GM19238 (cell line): ENCODE results near the gene NAT16.

Experiments
- DNase-seq: peaks from one replicate; pipeline ENCODE4 v3.0.0; 2011; ENCODE audit warnings: low spot score; ENCODE audit not compliant: insufficient read length

Gene NAT16

DNA sequence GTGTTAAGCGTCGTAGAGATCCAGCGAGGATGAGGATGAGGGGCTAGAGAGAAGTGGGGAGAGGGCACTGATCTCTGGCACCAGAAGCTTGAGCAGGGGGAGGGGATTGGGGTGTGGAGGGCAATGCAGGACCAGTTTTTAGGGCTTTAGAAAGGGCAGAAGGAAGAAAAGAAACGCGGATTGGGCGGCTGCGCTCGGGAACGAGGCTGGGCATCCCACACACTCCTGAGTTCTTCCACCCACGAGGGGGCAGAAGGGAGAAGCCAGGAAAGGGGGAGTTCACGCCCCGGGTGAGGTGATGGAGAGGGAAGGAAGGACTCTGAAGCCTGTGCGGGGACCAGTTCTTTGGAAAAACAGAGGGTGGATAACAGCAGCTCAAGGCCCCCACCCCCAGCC lies 8.7 kb downstream of the NAT16 start:
- DNase-seq: no peak

DNA sequence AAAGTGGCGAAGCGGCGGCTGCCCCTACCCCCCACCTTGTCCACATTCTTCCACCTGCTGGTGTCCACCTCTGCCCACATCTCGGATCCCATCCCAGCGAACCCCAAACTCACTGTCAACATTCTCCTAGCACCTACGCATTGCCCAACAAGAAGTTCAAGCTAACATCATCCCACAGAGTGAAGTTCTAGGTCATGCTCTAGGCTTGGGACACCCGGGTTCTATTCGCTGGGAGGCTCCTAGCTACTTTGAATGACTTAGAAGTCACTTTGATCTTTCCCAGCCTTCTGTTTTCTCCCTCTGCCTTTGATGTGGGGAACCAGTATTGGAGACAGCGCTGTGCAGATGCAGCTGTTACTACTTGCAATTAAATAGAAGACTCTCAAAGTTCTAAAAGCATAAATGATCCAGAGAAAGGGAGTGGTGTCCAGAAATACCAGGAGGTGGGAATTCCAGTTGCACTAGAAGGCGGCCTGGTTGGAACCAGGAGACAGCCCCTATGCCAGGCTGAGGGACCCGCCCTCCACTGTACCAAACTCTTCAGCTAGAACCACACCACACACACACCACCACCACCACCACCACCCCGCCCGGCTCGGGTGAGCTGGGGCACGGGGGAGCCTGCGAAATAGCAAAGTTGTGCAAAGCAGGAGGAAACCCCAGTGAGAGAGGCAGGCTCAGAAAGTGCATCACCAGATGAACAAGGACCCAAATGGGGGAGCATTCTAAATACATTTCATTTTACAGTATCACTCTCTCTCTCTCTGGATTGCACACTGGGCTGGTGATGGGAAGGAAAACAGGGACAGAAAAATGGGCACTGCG lies 9.3 kb downstream of the NAT16 start:
- DNase-seq: no peak

GRCh38 chr7:101169838-101170551 lies 10.1 kb downstream of the NAT16 start:
- peak; percentile 76 for DNase-seq

DNA sequence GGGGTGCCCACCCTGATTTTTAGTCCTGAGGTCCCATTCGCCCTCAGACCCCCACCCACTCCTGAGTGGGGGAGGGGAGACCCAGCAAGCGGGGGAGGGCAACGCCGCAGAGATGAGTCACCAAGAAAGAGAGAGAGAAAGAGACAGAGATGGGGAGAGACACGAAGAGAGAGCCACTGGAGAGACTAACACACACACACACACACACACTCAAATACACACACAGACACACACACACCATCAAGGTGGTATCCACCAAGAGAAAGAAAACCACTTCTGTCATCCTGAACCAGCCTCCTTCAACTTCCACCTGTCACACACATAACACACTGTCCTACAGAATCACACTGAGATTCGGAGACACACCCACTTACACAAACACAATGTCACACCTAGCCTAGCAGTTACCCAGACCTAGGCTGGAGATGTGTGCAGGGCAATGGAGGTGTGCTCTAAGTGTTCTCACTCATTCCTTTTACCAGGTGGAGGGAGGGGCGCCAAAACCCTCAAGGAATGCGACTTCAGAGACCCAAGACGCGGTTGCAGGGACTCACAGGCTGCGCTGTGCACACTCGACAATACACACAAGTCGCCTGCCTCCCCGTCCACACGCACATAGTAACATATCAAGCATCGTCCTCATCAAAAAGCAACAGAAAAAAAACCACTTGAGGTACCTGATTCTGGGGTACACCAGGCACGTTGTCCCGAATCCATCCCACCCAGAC lies 10.8 kb downstream of the NAT16 start:
- no peak for DNase-seq

DNA sequence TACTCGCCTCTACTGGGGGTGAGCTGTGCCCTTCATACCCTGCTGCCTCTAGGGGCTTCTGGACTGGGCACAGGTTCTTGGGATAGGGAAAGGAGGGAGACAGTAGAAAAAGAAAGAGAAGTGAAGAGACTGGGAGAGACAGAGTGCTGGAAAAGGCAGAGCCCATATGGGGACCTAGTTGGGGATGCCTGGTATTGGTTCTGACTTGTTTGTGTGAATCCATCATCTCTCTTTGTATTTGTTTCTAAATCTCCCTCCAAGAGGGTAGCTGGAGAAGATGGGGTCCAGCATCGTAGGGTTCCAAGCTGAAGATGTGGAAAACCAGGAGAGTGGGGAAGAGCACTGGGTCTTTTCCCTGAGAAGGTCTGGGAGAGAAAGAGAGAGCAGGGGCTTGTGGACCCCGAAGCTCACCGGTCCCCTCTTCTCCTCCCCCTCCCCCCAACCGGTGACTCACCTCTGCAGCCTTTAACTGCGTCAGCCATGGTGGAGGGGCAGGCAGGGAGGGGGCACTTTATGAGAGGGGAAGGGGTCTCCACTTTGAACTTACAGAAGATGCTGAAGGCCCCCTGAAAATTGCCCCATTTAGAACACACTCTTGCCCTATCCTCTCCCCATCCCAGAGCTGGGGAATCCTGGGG lies 11.6 kb downstream of the NAT16 start:
- DNase-seq: no peak

DNA sequence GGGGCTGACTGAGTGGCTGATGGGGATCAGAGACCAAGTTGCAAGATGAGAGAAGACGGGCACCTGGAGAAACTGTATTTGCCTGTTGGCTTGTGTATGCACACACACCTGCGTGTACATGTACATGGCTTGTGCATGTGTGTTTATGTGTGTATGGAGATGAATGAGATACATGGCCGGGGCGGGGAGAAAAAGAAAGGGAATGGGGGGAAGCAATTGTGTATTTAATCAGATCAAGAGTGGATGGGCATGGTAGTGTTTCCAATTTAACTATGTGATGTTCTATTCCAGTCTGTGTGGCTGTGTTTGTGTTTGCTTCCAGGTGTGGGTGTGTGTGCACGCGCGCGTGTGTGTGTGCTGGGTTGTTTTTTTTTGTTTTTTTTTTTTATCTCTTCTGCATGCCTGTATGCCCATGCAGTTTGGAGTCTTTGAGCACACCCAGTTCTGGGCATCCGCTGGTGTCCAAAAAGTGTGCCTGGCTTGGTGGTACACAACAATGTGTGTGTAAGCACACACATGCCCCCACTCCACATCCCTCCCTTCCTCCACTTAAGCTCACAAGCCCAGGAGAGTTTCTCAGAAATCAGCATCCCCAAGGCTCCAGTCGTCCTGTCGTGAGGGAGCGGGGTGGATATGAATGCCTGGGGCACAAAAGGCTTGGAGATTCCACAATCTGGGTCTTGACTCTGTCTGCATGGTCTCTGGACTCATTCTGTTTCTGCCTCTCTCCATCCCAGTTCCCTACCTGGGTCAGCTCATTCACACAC lies 12.3 kb downstream of the NAT16 start:
- no peak for DNase-seq

GRCh38 chr7:101166909-101167644 lies 13.0 kb downstream of the NAT16 start:
- no peak for DNase-seq

- no peak for DNase-seq
These were observed 13.5 kb downstream of the NAT16 start for GRCh38 chr7:101166648-101166908.

DNA sequence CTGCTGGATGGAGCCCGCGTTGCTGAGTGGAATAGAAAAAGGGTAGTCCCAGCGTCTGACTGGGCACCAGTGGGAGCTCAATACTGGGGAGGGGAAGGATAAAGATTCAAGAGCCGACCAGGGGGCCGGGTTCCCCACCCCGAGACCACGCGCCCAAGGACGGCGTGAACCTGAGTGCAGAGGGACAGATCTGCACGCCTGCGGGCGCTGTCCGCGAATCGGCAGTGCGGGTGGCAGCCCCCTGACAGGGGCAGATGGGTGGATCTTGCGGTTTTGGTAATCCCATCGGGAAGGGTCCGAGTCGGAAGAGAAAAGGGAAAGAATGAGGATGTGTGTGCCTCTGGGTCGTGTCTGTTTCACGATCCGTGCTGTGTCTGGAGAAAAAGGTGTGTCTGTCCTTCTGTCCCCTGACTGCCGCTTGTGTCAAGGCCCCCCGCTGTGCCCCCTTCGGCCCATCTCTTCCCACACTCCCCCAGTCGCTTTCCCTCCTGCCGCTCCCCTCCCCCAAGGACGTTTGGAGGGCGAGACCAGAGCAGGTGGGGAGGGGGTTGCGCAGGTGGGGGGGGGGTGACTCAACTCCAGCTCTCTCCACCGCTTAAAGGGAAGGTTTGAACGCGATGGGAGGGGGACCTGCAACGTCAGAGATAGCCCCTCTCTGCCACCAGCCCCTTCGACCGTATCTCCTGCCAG lies 14.0 kb downstream of the NAT16 start:
- no peak for DNase-seq

GRCh38 chr7:101165075-101165957 lies 14.8 kb downstream of the NAT16 start, which contains the start of gene VGF:
Gene VGF, minus strand, starts transcription at chr7:101165569. Its CDS starts 726 bp downstream, at chr7:101164843.
- DNase-seq: peak; percentile 90

DNA sequence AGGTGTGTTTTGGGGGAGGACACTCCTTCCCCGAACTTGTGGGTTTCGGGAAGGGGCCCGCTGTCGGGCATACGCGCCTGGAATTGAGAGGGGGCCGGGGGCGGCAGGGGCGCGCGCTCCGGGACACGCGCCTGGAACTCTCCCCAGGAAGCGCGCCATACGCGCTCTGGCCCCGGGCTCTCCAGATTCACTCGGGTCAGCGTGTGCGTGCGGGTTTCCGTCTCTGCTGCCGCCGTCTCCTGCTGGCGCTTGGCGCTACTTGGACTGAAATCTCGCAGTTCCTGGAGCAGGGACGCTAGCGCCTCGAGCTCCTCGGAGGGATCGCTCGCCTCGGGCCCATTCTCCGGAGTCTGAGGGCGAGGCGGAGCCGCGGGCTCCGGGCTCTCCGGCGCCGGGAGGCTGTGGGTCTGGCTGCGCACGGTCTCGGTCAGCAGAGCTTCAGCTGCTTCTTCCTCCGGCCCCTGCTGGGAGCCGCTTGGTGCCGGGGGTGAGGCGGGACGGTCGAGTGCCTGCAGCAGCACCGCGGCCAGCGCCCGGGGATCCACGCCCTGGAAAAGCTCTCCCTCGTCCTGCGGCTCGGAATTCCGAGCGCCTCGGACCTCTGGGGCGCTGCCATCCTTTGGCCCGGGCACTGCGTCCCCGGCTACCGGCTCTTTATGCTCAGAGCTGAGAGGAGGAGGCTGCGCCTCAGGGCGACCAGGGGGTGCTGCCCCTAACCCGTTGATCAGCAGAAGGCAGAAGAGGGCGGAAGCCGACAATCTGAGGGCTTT lies 15.8 kb downstream of the NAT16 start:
- DNase-seq: no peak

- DNase-seq: no peak
These were observed 16.6 kb downstream of the NAT16 start for GRCh38 chr7:101163279-101164070.

DNA sequence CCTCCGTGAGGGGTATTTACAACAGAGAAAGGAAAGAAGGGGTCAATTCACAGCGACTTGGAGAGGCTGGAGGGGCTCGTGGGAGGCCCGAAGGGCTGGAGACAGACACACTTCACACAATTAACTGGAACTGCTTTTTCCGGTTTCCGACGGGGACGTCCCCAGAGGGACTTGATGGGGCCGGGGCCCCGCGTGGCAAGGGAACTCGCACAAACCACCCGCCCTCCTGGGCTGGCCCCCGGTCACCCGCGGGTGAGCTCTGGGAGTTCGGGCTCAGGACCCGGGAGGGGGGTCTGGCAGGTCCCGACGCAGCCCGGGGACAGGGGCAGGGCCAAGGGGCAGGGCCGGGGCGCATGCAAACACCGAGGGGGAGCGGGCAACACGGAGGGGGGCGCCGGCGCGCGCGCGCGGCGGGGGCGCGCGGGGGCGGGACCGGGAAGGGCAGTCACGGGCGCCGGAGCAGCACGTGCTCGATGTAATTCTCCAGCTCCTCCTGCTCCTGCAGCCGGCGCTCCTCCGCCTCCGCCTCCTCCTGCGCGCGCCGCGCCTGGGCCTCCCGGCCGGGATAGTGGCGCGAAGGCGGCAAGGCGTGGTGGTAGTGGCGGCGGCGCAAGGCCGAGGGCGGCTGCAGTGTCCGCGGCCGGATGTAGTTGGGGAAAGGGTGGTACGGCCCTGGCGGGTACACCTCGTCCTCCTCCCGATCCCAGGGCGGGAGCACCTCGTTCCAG lies 17.4 kb downstream of the NAT16 start:
- DNase-seq: no peak

GRCh38 chr7:101161692-101162471 lies 18.2 kb downstream of the NAT16 start:
- DNase-seq: no peak

DNA sequence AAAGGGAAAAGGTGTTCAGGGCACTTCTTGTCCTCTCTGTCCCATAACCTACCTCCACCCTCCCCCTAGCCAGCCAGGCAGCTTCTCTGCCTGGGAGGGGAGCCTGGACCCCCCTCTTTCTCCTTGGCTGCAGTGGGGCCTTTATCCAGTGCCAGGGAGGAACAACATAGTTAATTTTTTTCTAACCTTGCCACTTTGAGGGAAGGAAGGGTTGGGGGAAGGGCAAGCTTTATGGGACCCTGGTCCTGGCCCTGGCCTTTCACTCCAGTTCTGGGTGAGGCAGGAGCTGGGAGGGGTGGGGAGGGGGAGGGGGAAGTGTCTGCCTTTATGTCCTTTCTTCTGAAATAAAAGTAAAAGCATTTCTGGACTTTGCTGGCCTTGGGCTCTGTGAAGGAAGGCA lies 19.2 kb downstream of the NAT16 start:
- no peak for DNase-seq
